MM.1S (cell line): Measurements from ENCODE around the gene STEAP2.

Source experiments
- DNase-seq: peaks from one replicate; pipeline ENCODE4 v3.0.0-alpha.2; 2015
- H2AFZ ChIP-seq: fragments of 300-600 bp; sonication (generic); 2 replicates; pipeline ENCODE4 v1.6.0; 2016; ENCODE audit warnings: antibody characterized with exemption, low read length
- H3F3A ChIP-seq: fragments of 300-600 bp; sonication (generic); 2 replicates; pipeline ENCODE4 v1.6.1; 2016; ENCODE audit warnings: mild to moderate bottlenecking, antibody characterized with exemption, low read length, moderate library complexity, mixed read lengths; ENCODE audit not compliant: insufficient read depth
- H3K27ac ChIP-seq: fragments of 300-600 bp; sonication (generic); 2 replicates; pipeline ENCODE4 v1.5.1; 2016; ENCODE audit warnings: mild to moderate bottlenecking, low read length
- H3K27me3 ChIP-seq: fragments of 300-600 bp; sonication (generic); replicated peaks from 2 replicates; pipeline ENCODE4 v1.6.0; 2016; ENCODE audit warnings: low read length; ENCODE audit not compliant: insufficient read depth
- H3K36me3 ChIP-seq: fragments of 300-600 bp; sonication (generic); replicated peaks from 2 replicates; pipeline ENCODE4 v1.6.1; 2016; ENCODE audit warnings: mild to moderate bottlenecking, low read length, mixed read lengths; ENCODE audit not compliant: insufficient read depth
- H3K4me1 ChIP-seq: fragments of 300-600 bp; sonication (generic); 2 replicates; pipeline ENCODE4 v1.6.1; 2016; ENCODE audit warnings: low read length, mixed read lengths
- H3K4me2 ChIP-seq: fragments of 300-600 bp; sonication (generic); 2 replicates; pipeline ENCODE4 v1.6.0; 2016; ENCODE audit warnings: low read depth, low read length
- H3K4me3 ChIP-seq: fragments of 300-600 bp; sonication (generic); 2 replicates; pipeline ENCODE4 v1.5.1; 2016; ENCODE audit warnings: low read length, mixed read lengths
- H3K79me2 ChIP-seq: fragments of 300-600 bp; sonication (generic); 2 replicates; pipeline ENCODE4 v1.6.1; 2016; ENCODE audit warnings: mixed run types, low read length, mixed read lengths
- H3K9ac ChIP-seq: fragments of 300-600 bp; sonication (generic); 2 replicates; pipeline ENCODE4 v1.6.1; 2016; ENCODE audit warnings: low read length, mixed read lengths
- H3K9me2 ChIP-seq: fragments of 300-600 bp; sonication (generic); replicated peaks from 2 replicates; pipeline ENCODE4 v1.6.1; 2016; ENCODE audit warnings: mild to moderate bottlenecking, low read length, mixed read lengths; ENCODE audit not compliant: insufficient read depth
- H3K9me3 ChIP-seq: fragments of 300-600 bp; sonication (generic); replicated peaks from 2 replicates; pipeline ENCODE4 v1.6.1; 2016; ENCODE audit warnings: mild to moderate bottlenecking, low read length, mixed read lengths; ENCODE audit not compliant: insufficient read depth
- H4K20me1 ChIP-seq: fragments of 300-600 bp; sonication (generic); 2 replicates; pipeline ENCODE4 v1.6.1; 2016; ENCODE audit warnings: mild to moderate bottlenecking, low read length, moderate library complexity, mixed read lengths; ENCODE audit not compliant: insufficient read depth
- CTCF ChIP-seq: fragments of 300-600 bp; sonication (generic); IDR thresholded peaks from 2 replicates; pipeline ENCODE4 v1.5.1; 2016; ENCODE audit warnings: antibody characterized with exemption, low read length, mixed read lengths
- EZH2 ChIP-seq: fragments of 300-600 bp; sonication (generic); optimal IDR thresholded peaks from 2 replicates; pipeline ENCODE3; 2017; ENCODE audit warnings: low read depth, mild to moderate bottlenecking, antibody characterized with exemption, low read length, mixed read lengths
- EZH2phosphoT487 ChIP-seq: fragments of 300-600 bp; sonication (generic); IDR thresholded peaks from 2 replicates; pipeline ENCODE4 v1.6.1; 2018; ENCODE audit warnings: antibody characterized with exemption, low read length

STEAP2 gene

GRCh38 chr7:90201500-90202195, 9.9 kb upstream of the STEAP2 start:
- no peak overlapping the region for H3K9ac ChIP-seq
- no peak overlapping the region for H2AFZ ChIP-seq
- no peak for DNase-seq
- H3K27me3 ChIP-seq, result no peaks in the 10 kb centered on the region
- H3K9me3 ChIP-seq, result no peaks in the 10 kb centered on the region
- H3F3A ChIP-seq, result no peaks in the 10 kb centered on the region
- no peaks in the 10 kb centered on the region for H3K4me1 ChIP-seq
- no peak overlapping the region for H3K27ac ChIP-seq
- no peaks in the 10 kb centered on the region for H3K9me2 ChIP-seq
- H3K4me3 ChIP-seq, result no peak overlapping the region
- H3K4me2 ChIP-seq, result no peak overlapping the region
- no peaks in the 10 kb centered on the region for H4K20me1 ChIP-seq
- no peaks in the 10 kb centered on the region for H3K36me3 ChIP-seq
- no peak for TF ChIP-seq CTCF
- TF ChIP-seq EZH2, result no peak
- no peak for TF ChIP-seq EZH2phosphoT487
- no peaks in the 10 kb centered on the region for H3K79me2 ChIP-seq

GRCh38 chr7:90207956-90208355, 3.6 kb upstream of the STEAP2 start:
- Histone ChIP-seq H3K4me1 (no peaks in the 10 kb centered on the region), H2AFZ (no peak overlapping the region), H3K27ac (no peak overlapping the region), H3K9me2 (no peaks in the 10 kb centered on the region), H3K9me3 (no peaks in the 10 kb centered on the region), H3K4me2 (no peak overlapping the region), H3K9ac (no peak overlapping the region), H4K20me1 (no peaks in the 10 kb centered on the region), H3K36me3 (no peaks in the 10 kb centered on the region), H3K4me3 (no peak overlapping the region), H3F3A (no peaks in the 10 kb centered on the region), H3K27me3 (no peaks in the 10 kb centered on the region), H3K79me2 (no peaks in the 10 kb centered on the region)
- DNase-seq, result no peak
- no peak for TF ChIP-seq EZH2phosphoT487
- TF ChIP-seq EZH2, result no peak
- TF ChIP-seq CTCF, result no peak

DNA sequence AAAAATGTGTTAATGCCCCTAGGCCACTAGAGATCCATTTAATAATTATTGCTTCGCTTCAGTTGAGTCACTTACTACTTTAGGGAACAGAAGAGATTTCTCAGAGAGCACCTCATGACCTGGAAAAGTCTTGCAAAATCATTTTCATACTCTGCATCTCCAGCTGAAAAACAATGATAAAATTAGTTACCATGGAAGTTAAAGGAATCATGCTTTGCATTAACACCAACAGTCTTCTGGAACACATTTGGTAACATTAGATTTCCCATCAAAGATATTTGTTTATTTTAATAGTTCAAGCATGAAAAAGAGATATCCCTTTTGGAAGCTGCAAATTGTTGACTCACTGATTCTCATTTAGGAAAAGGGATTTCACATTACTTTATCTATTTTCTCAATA, 1.8 kb upstream of the STEAP2 start:
- DNase-seq, result no peak
- TF ChIP-seq EZH2 (no peak), EZH2phosphoT487 (no peak), CTCF (no peak)
- no peaks in the 10 kb centered on the region for H3K36me3 ChIP-seq
- H4K20me1 ChIP-seq, result no peaks in the 10 kb centered on the region
- H3K27ac ChIP-seq, result no peak overlapping the region
- H3K79me2 ChIP-seq, result no peaks in the 10 kb centered on the region
- H3K4me1 ChIP-seq, result no peaks in the 10 kb centered on the region
- H3K4me3 ChIP-seq, result no peak overlapping the region
- no peaks in the 10 kb centered on the region for H3K9me3 ChIP-seq
- no peak overlapping the region for H3K4me2 ChIP-seq
- no peak overlapping the region for H3K9ac ChIP-seq
- no peaks in the 10 kb centered on the region for H3K9me2 ChIP-seq
- H3K27me3 ChIP-seq, result no peaks in the 10 kb centered on the region
- no peak overlapping the region for H2AFZ ChIP-seq
- H3F3A ChIP-seq, result no peaks in the 10 kb centered on the region
